GM19395 (cell line): ENCODE data around the gene MICALL2.

Experiments used
- ATAC-seq: cut with Tn5 transposase; IDR thresholded peaks from one replicate; pipeline ENCODE4 v1.9.1; 2021; ENCODE audit warnings: mild to moderate bottlenecking, moderate library complexity; ENCODE audit not compliant: unreplicated experiment

The MICALL2 gene

DNA sequence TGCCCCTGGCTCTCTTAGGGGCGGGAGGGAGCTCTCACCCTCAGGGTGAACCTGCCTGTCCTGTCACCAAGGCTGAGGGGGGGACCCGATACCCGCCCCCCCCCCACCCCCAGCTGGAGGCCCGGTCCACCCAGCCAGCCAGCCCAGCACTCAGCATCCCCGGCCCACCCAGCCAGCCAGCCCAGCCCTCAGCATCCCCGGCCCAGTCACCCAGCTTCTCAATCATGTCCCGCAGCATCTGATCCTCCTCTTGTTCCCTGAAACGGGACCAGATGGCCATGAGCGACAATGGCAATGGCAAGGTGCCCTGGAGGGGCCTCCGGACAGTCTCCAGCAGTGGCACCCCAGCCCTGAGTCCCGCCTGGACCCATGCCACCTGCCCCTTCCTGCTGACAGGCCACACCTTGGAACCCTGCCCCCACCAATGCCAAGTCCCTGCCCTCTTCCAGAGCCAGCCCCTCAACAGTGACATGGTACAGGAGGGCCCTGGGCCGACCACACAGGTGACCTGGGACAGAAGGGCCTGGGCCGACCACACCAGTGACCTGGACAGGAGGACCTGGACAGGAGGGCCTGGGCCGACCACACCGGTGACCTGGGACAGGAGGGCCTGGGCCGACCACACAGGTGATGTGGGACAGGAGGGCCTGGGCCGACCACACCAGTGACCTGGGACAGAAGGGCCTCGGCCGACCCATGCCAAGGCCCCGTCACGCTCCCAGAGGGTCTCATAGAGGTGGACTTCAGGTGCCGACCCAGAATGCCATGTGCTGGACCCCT, 24.2 kb downstream of the MICALL2 start:
- ATAC-seq, result no peak

GRCh38 chr7:1434165-1434718, 25.0 kb downstream of the MICALL2 start:
- ATAC-seq, result no peak

DNA sequence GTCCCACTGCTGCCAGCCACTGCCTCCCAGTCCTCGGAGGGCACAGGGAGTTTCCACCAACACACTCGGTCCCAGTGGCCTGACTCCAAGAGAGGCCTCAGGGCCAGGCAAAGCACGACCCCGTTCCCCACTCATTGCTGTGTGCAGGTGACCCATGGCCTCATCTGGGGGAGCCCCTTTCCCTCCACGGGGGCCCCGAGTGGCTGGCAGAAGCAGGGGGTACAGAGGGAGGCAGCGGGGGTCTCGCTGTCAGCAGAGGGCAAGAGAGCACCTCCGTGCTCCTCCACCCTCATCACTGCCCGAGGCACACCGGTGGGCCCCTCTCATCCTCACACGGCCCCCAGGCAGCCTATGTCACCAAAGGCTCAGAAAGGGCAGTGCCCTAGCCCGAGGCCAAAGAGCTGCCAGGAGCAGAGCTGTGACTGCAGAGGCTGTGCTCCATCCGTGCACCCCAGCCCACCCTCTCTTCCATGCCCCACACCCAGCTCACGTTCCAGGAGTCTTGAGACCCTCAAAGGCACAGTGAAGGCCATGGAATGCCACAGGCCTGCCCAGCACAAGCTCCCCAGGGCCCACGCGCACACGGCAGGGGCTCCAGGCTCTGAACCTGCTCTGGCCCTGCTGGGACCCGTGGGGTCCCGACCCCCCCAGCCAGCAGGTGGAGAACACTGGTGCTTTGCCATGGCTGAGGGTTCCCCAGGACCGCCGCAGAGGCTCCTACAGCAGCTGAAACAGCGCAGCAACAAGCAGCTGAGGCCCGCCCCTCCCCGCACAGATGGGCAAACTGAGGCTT, 25.9 kb downstream of the MICALL2 start:
- ATAC-seq, result no peak

- ATAC-seq, result no peak
Measured at GRCh38 chr7:1432411-1433082, 26.7 kb downstream of the MICALL2 start.

GRCh38 chr7:1431634-1432380, 27.5 kb downstream of the MICALL2 start:
- ATAC-seq, result no peak

GRCh38 chr7:1431226-1431625, 28.0 kb downstream of the MICALL2 start:
- no peak for ATAC-seq

- ATAC-seq, result no peak
Measured at GRCh38 chr7:1430056-1430845, 29.0 kb downstream of the MICALL2 start.

DNA sequence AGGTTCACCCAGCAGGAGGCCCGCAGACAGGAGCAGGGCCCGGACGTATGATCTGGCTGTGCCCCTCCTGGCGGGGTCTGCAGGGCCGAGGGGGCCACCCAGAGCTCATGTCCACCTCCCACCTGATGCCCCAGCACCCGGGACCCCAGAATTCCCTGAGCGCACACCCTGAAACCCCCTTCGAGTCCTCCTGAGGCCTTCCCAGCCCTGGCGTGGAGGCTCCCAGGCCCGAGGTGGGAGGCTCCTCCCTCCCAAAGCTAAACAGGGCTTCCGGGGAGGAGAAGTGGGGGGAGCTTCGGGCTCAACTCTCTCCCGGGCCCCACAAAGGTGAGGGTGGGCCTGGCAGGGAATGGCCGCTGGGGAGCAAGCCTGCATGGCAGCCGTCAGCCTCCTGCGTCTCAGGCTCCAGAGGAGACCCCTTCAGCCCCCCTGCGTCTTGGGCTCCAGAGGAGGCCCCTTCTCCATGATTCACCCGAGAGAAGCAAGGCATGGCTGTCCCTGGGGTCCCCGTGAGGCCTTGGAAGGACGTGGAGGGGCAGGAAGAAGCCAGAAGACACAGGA, 30.2 kb downstream of the MICALL2 start:
- no peak for ATAC-seq

GRCh38 chr7:1427064-1427657, 32.1 kb downstream of the MICALL2 start:
- ATAC-seq, result no peak

DNA sequence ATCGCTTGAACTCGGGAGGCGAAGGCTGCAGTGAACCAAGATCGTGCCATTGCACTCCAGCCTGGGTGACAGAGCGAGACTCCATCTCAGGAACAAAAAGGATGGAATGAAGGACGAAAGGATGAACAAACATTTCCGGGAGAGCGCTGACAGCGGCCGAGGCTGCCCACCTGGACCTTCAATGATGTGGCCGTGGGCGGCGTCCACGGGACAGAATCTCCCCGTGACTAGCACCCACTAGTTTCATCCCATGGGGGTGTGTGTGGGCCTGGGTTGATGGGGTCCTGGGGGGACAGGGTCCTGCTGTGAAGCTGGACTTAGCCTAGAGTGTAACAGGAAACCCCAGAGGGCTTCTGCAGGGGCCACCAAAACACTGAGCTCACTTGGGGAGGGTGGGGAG, 32.8 kb downstream of the MICALL2 start:
- no peak for ATAC-seq

GRCh38 chr7:1425292-1426136, 33.8 kb downstream of the MICALL2 start:
- ATAC-seq, result no peak

- ATAC-seq, result no peak
Measured at GRCh38 chr7:1424041-1424440, 35.2 kb downstream of the MICALL2 start.

GRCh38 chr7:1423264-1423811, 35.9 kb downstream of the MICALL2 start:
- no peak for ATAC-seq

- ATAC-seq, result no peak
Measured at GRCh38 chr7:1422512-1423263, 36.6 kb downstream of the MICALL2 start.

DNA sequence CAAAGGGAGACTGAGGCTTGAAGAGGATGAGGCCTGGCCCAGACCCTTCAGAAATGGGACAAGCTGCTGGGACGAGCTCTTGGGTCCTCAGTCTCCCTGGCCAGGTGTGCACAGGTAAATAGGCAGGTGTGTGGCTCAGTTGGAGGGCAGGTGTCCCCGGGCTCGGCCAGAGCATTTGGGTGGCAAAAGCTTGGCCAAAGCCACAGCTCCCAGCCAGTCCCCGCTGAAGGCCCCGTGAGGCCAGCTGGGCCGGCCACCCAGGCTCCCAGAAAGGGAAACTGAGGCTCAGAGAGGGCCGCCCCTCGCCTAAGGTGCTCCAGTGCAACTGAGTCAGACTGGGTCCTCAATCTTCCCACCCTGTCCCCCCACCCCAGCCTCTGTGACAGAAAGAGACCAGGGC, 37.3 kb downstream of the MICALL2 start:
- ATAC-seq, result no peak

DNA sequence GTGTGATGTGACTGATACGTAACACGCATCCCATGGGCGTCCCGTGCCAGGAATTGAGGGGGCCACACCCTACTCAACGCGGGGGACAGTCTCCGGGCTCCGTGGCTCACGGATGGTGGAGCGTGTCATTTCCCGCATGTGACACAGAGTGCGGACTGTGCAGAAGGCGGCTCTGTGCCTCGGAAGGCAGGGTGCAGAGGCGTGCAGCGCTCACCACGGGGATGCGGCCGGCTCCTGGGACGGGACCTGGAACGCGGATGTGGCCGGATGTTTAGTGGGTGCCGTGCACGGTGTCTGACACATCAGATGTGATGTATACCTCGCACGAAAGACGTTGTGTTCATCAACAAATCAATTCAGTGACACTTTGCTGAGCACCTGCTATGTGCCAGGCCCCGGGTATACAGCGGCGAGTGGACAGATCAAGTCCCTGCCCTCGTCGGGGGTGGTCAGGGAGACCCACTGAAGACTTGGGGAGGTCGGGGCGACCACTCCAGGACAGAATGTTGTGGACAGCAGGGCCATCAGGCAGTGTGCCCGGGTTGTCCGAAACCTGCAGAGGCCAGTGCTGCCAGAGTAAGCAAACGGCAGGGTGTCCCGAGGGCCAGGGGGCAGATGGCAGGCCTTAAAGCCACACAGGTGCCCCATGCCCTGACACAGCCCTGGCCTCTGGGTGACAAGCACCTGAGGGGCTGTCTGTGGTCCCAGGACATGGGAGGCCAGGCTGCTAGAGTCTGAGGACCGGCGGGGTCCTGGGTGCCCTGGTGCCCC, 38.1 kb downstream of the MICALL2 start:
- ATAC-seq, result no peak

DNA sequence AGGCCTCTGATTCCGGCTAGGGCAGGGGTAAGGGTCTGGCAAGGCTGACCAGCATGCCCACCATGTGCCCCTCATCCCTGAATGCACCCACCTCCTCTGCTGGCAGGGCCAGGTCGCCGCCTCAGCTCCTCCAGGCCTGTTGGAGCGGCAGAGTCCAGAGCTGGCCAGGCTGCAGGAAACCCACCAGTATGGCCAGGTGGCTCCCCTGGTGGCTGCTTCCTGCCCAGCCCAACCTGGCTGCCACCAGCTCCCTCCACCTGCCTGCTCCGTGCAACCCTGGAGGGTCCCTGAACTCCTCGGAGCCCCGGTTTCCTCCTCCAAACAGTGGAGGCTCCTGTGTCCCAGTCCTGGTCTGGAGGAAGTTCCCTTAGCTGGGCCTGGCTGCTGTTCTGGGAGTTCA, 39.6 kb downstream of the MICALL2 start:
- ATAC-seq, result no peak
